H7 (cell line): ENCODE measurements around the gene PCSK6. TPM values are rescaled to one million over a fixed set of nuclear protein-coding genes. Genes with fewer than 3 reads are reported as not detected.
A peak's percentile ranks its signal among the peaks of the same experiment; 100 is the strongest.

Source experiments
- DNase-seq: peaks from one replicate; pipeline ENCODE4 v3.0.0; 2012
- H3K27me3 ChIP-seq: 2 replicates; pipeline ENCODE4 v1.6.0; 2011; ENCODE audit warnings: mild to moderate bottlenecking, low read length; ENCODE audit not compliant: control insufficient read depth, insufficient read depth
- H3K36me3 ChIP-seq: replicated peaks from 2 replicates; pipeline ENCODE4 v1.5.1; 2011; ENCODE audit warnings: low read length; ENCODE audit not compliant: control insufficient read depth, insufficient read depth
- H3K4me3 ChIP-seq: 2 replicates; pipeline ENCODE4 v1.5.1; 2011; ENCODE audit warnings: low read depth, mild to moderate bottlenecking, control low read depth, low read length, moderate library complexity; ENCODE audit not compliant: insufficient read depth
- total RNA-seq: library from RNA; depleted of rRNA; stranded (reverse); fragments of >200 nt; shearing (Covaris generic); gene quantifications from 2 replicates; pipeline ENCODE4 v1.2.3, GENCODE V29; 2014

The PCSK6 gene
- total RNA-seq, 1 experiment from 2014 or later = 3.9 TPM

GRCh38 chr15:101437618-101438481 lies 51.7 kb downstream of the PCSK6 start:
- DNase-seq = no peak
- no peaks in the 10 kb centered on the region for H3K27me3 ChIP-seq
- no peaks in the 10 kb centered on the region for H3K36me3 ChIP-seq
- no peak overlapping the region for H3K4me3 ChIP-seq

DNA sequence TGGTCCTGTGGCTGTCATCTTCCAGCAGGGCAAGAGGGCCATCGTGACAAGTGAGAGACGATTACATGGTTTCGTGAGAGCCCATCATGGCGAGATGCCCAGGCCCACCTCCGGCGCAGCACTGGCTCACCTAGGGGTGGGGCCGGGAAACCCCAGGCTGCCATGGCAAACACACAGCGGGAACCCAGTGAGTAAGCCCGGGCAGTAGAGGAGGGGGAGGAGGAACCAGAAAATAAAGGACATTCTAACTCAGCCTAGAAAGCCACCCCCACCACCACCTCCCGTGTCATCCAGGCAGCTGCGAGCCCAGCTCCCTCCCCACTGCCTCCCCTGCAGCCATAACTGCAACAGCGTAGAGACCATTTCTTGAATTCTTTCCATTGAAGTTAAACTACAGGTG lies 52.3 kb downstream of the PCSK6 start:
- Histone ChIP-seq H3K4me3 (no peak overlapping the region), H3K27me3 (no peaks in the 10 kb centered on the region), H3K36me3 (no peaks in the 10 kb centered on the region)
- DNase-seq = peak; percentile 70

DNA sequence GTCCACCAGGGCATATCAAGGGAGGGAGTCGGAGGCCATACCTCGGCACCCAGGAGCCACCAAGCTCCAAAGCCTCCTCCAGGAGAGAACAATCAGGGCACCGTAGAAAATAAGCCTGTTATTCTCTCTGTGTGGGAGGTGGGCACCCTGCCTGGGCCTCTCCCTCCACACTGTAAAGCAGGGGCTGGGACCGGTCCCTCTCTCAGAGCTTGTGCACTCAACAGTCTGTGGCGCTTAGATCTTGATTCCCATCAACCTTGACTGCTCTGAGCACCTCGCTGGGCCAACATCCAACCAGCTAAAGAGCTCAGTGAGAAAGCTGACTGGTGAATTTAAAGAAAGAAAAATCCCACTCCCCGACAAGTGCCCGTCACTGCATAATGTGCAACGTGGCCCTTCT lies 53.0 kb downstream of the PCSK6 start:
- Histone ChIP-seq H3K4me3 (no peak overlapping the region), H3K27me3 (no peaks in the 10 kb centered on the region), H3K36me3 (no peaks in the 10 kb centered on the region)
- DNase-seq = no peak

DNA sequence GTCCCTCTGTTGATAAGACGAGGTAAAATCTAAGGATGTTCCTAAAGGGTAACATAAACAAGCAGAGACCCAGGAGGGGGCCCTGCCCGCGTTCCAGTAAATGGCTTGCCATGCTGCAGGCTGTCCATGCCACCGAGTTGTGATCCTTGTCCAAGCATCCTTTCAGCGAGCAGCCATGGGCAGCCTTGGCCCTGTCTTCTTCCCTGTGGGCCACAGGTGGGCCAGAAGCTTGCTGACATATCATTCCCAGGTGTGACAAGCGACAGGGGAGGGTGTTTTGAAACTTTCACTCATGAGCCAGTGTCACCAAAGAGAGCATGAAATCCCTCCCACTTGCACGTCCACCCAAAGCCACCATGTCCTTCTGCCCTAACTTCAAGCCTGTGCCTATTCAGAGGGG lies 53.7 kb downstream of the PCSK6 start:
- no peak for DNase-seq
- H3K27me3 ChIP-seq = no peaks in the 10 kb centered on the region
- no peak overlapping the region for H3K4me3 ChIP-seq
- no peaks in the 10 kb centered on the region for H3K36me3 ChIP-seq

GRCh38 chr15:101434032-101434920 lies 55.2 kb downstream of the PCSK6 start:
- Histone ChIP-seq H3K4me3 (no peak overlapping the region), H3K27me3 (no peaks in the 10 kb centered on the region), H3K36me3 (no peaks in the 10 kb centered on the region)
- no peak for DNase-seq

DNA sequence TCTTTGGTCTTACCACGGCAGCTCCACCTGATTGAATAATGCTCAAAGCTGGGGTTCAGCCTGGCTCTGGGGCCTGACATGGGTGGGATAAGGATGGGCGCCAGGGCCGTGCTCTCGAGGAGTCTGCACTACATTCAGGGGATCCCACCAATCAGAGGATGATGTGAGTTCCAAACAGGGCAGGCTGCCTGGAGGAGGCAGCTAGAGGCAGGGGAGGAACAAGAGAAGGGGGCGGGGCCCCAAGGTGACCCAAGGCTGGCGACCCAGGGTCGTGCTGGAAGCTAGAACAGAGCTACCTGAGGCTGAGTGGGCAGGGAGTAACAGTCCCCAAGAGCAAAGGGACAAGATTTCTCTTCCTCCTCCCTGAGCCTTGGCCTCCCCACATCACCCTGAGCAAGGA lies 56.1 kb downstream of the PCSK6 start:
- DNase-seq = peak; percentile 72
- Histone ChIP-seq H3K36me3 (no peaks in the 10 kb centered on the region), H3K4me3 (no peak overlapping the region), H3K27me3 (no peaks in the 10 kb centered on the region)

DNA sequence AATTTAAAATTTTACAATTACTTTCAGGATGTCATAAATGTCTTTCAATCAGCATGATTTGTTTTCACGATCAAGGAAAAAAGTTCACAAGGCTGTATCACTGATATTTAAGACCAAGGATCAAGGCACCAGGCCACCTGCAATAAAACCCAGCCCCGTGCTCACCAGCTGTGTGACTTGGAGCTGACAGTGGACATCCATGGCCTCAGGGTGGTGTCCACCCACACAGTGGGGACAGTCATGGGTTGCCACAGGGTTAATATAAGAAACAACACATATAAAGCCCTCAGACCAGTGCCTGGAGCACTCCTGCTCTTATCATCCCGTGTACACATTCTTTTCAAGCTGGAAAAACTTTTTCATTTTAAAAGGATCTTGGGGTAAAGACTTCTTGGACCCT lies 56.5 kb downstream of the PCSK6 start:
- Histone ChIP-seq H3K4me3 (no peak overlapping the region), H3K36me3 (no peaks in the 10 kb centered on the region), H3K27me3 (no peaks in the 10 kb centered on the region)
- no peak for DNase-seq

GRCh38 chr15:101431748-101432147 lies 57.8 kb downstream of the PCSK6 start:
- DNase-seq = no peak
- Histone ChIP-seq H3K36me3 (no peaks in the 10 kb centered on the region), H3K27me3 (no peaks in the 10 kb centered on the region), H3K4me3 (no peak overlapping the region)

DNA sequence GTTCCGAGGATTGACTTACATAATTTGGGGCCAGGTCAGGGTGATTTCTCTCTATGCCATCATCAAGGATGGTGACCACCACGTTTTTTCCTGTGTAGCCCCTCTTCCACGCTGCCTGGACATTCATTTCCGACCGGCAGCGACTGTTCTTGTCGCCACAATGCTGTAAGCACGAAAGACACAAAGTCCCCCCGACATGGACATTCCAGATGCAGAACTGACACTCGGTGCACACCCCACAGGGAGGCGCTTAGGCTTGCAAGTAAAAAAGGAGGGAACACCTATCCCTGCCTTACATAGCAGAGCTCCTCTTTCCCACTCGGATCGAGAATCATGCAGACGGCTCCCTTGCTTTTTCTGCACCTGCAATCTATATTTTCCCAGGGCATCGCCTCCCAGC lies 58.2 kb downstream of the PCSK6 start:
- H3K4me3 ChIP-seq = no peak overlapping the region
- no peak for DNase-seq
- H3K36me3 ChIP-seq = no peaks in the 10 kb centered on the region
- H3K27me3 ChIP-seq = no peaks in the 10 kb centered on the region

GRCh38 chr15:101429646-101430045 lies 59.9 kb downstream of the PCSK6 start:
- Histone ChIP-seq H3K4me3 (no peak overlapping the region), H3K27me3 (no peaks in the 10 kb centered on the region), H3K36me3 (no peaks in the 10 kb centered on the region)
- no peak for DNase-seq

GRCh38 chr15:101429191-101429590 lies 60.3 kb downstream of the PCSK6 start:
- DNase-seq = no peak
- H3K4me3 ChIP-seq = no peak overlapping the region
- no peaks in the 10 kb centered on the region for H3K36me3 ChIP-seq
- H3K27me3 ChIP-seq = no peaks in the 10 kb centered on the region

GRCh38 chr15:101428758-101429157 lies 60.7 kb downstream of the PCSK6 start:
- Histone ChIP-seq H3K27me3 (no peaks in the 10 kb centered on the region), H3K4me3 (no peak overlapping the region), H3K36me3 (no peaks in the 10 kb centered on the region)
- DNase-seq = peak; percentile 35

DNA sequence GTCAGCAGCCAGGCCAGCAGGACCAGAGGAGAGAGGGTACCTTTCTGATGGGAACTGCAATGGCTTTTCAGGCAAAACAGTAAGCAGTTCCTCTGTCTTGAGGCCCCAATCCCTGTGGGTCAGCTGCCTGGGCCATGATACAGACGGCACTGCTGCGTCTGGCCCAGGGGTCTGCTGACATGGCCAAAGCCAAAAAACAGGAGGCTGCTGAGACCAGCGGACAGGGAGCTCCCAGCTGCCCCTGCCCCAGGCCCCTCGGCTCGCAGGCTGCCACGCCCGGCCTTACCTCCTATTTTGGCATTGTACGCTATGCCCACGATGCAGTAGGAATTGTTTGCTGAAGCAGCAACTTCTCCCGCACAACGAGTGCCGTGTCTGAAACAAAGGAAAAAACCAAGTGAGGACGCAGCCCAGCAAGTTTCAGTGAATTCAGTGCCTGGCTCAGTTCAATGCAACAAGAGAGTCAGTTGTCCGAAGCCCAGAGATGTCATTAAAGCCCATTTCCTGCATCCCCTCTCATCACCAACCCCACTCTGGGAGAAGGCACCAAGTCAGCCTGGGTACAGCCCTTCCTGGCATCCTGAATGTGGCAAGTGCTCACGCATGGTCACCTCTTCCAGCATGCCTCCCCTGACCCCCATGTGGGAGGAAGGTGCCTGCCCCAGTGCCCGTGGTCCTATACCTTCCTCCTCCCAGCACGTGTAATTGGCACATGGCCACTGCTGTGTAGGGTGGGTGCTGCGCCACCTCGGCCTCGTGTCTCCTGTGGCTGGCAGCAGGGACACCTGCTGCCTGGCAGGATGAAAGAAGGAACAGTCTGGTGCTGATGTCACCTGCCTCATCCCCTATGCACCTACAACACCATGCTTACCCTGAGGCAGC lies 61.7 kb downstream of the PCSK6 start:
- DNase-seq = no peak
- H3K27me3 ChIP-seq = no peaks in the 10 kb centered on the region
- no peak overlapping the region for H3K4me3 ChIP-seq
- H3K36me3 ChIP-seq = no peaks in the 10 kb centered on the region

GRCh38 chr15:101426761-101427333 lies 62.7 kb downstream of the PCSK6 start:
- peak; percentile 60 for DNase-seq
- Histone ChIP-seq H3K4me3 (no peak overlapping the region), H3K27me3 (no peaks in the 10 kb centered on the region), H3K36me3 (no peaks in the 10 kb centered on the region)
